Activated naive CD8-positive, alpha-beta T cell (primary cell): ENCODE results near the gene SLIT3.

ENCODE experiments used
- H3K27ac Mint-ChIP-seq: one replicate; pipeline ENCODE4 v1.8.0; 2021; ENCODE audit warnings: mixed read lengths
- H3K27me3 Mint-ChIP-seq: one replicate; pipeline ENCODE4 v1.8.0; 2021; ENCODE audit warnings: mixed read lengths
- H3K36me3 Mint-ChIP-seq: one replicate; pipeline ENCODE4 v1.8.0; 2021; ENCODE audit warnings: mixed read lengths
- H3K4me1 Mint-ChIP-seq: one replicate; pipeline ENCODE4 v1.8.0; 2021; ENCODE audit warnings: low read depth, mixed read lengths
- H3K4me3 Mint-ChIP-seq: one replicate; pipeline ENCODE4 v1.8.0; 2021; ENCODE audit warnings: mild to moderate bottlenecking, mixed read lengths
- H3K9me3 Mint-ChIP-seq: one replicate; pipeline ENCODE4 v1.8.0; 2021; ENCODE audit warnings: low read depth, mixed read lengths

Gene SLIT3

DNA sequence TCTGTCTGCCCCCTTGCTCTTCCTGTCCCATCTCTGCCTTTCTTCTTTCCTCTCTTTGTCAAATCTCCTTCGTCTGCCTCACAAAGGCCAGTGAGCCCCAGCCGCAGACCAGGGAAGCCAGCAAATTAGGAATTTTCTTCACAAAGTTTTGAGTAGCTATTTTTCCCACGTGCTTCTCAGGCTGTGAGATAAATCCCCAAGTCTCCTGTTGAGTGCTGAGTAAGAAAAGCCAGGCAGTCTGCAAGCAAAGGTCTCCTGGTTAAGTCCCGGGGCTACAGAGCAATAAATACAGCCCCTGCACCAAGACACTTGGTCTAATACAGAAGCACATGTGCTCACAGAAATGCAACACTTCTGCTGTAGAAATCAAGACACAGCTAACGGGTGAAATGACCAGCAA lies 284.9 kb downstream of the SLIT3 start:
- Mint-ChIP-seq H3K27ac (no peak overlapping the region), H3K4me3 (no peak overlapping the region), H3K27me3 (peaks cover 3% of the 10 kb centered on the region), H3K9me3 (no peaks in the 10 kb centered on the region), H3K4me1 (no peaks in the 10 kb centered on the region), H3K36me3 (no peaks in the 10 kb centered on the region)

DNA sequence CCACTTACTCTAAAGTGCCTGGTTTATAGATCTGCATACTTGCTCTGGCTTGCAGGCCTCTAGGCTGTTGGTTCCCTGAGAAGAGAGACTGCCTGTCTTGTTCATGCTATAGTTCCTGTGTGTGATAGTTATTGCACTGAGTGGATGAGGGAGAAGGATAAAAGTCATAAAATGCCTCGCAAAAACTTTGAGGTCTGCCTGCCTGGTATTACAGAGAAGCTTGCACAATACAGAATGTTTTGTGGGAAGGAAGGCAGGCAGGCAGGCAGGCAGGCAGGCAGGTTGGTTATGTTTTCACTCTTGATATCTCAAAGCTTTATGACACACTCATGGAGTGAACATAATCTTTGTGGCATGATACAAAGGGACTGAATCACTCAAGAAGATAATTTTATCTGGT lies 287.1 kb downstream of the SLIT3 start:
- Mint-ChIP-seq H3K9me3 (no peaks in the 10 kb centered on the region), H3K4me3 (no peak overlapping the region), H3K4me1 (no peaks in the 10 kb centered on the region), H3K27ac (no peak overlapping the region), H3K27me3 (peaks cover 3% of the 10 kb centered on the region), H3K36me3 (no peaks in the 10 kb centered on the region)

DNA sequence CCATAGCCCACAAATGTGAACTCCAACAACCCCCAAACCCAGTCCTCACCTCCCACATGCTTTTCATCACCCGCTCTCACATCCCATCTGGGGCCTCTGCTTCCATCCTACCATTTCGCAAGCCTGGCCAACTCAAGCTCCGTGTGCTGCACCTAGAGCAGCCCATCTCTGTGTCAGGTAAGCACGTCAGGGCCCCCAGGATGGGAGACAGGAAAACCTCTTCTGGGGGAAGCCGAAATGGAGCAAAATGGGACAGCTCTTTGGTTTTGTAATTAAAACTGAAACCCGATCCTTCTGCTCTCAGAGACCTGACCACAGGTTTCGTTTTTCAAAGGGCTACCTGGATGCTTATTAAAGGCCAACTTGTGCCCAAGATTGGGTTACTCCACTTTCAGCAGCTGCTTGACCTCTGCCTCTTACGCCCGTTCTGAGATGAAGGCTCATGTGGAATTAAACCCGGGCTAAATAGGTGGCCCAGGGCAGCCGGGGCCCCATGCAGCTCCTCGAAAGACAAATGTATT lies 287.7 kb downstream of the SLIT3 start:
- Mint-ChIP-seq H3K9me3 (no peaks in the 10 kb centered on the region), H3K27me3 (peaks cover 3% of the 10 kb centered on the region), H3K27ac (no peak overlapping the region), H3K36me3 (no peaks in the 10 kb centered on the region), H3K4me1 (no peaks in the 10 kb centered on the region), H3K4me3 (no peak overlapping the region)

DNA sequence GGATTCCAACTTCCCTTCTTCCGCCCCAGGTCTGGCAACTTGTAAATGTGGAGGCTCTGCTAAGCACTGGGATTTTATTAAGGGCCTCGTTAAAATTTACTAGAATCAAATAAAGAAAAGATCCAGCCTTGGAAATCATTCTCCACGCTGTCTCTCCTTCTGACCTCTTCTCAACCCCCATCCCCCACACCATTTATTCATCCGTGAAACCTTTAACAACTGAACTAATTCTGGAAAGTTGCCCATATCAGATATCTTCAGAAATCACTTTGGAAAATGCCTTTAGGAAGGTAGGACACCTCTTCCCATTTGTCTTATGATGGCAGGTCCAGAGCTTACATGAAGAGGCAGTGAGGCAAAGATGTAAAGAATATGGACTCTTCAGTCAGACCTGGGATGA lies 288.5 kb downstream of the SLIT3 start:
- H3K4me3 Mint-ChIP-seq = no peak overlapping the region
- H3K4me1 Mint-ChIP-seq = no peaks in the 10 kb centered on the region
- H3K36me3 Mint-ChIP-seq = no peaks in the 10 kb centered on the region
- no peaks in the 10 kb centered on the region for H3K9me3 Mint-ChIP-seq
- H3K27ac Mint-ChIP-seq = no peak overlapping the region
- peaks cover 3% of the 10 kb centered on the region for H3K27me3 Mint-ChIP-seq

DNA sequence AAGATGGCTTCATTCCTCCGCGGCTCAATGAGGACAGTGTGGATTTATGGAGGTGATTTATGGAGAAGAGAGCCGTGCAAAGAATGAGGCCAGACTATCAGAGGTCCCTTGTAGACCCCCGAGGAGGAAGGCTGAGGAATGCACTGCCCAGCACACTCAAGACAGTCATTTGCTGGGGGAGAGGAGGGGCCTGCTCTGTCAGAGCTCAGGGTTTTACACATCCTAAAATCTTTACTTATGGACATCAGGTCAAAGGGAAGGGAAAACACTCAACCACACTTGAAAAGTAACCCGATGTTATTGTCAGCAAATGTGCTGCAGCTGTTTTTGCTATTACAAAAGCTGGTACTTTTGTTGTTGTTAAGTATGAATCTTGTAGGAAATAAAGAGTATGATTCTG lies 289.5 kb downstream of the SLIT3 start:
- no peak overlapping the region for H3K4me3 Mint-ChIP-seq
- no peak overlapping the region for H3K27ac Mint-ChIP-seq
- peaks cover 3% of the 10 kb centered on the region for H3K27me3 Mint-ChIP-seq
- H3K9me3 Mint-ChIP-seq = no peaks in the 10 kb centered on the region
- no peaks in the 10 kb centered on the region for H3K36me3 Mint-ChIP-seq
- no peaks in the 10 kb centered on the region for H3K4me1 Mint-ChIP-seq

DNA sequence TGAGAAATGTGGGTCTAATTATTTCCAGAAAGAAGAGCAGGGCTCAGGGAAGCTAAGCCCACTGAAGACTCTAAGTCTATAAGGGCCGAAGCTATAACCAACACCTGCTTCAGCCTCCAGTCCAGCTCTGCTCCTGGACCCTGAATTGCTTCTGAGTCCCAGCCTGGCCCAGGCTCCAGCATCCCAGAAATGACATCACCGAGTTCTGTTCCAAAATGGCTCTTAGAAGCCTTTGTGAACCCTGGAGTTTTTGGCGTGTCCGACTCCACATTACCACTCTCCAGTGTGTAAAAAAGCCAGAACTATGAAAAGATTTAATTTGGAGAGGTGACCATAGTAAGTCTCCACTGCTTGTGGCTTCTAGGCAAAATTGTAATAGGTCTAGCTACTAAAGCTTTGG lies 289.9 kb downstream of the SLIT3 start:
- no peaks in the 10 kb centered on the region for H3K4me1 Mint-ChIP-seq
- no peak overlapping the region for H3K4me3 Mint-ChIP-seq
- no peak overlapping the region for H3K27ac Mint-ChIP-seq
- H3K36me3 Mint-ChIP-seq = no peaks in the 10 kb centered on the region
- no peaks in the 10 kb centered on the region for H3K9me3 Mint-ChIP-seq
- peaks cover 3% of the 10 kb centered on the region for H3K27me3 Mint-ChIP-seq

DNA sequence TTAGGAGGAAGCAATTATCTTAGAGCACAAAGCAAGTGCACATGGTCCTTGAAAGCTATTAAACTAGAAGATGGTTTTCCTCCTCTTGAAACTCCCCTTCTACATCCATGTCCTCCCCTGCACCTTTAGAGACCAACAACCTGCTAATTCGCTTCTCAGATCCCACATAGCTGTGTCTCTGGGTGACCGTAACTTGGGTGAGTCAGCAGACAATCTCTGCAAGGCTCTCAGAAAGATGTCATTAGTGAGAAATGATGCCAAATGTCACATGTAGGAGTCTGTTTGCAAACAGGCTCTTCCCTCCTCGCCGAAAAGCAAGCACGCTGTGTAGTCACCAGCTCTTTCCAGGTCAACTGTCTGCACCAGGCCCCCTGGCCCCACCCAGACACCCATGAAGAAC lies 291.8 kb downstream of the SLIT3 start:
- Mint-ChIP-seq H3K9me3 (no peaks in the 10 kb centered on the region), H3K27me3 (peaks cover 2% of the 10 kb centered on the region), H3K4me1 (no peaks in the 10 kb centered on the region), H3K27ac (no peak overlapping the region), H3K4me3 (no peak overlapping the region), H3K36me3 (no peaks in the 10 kb centered on the region)

DNA sequence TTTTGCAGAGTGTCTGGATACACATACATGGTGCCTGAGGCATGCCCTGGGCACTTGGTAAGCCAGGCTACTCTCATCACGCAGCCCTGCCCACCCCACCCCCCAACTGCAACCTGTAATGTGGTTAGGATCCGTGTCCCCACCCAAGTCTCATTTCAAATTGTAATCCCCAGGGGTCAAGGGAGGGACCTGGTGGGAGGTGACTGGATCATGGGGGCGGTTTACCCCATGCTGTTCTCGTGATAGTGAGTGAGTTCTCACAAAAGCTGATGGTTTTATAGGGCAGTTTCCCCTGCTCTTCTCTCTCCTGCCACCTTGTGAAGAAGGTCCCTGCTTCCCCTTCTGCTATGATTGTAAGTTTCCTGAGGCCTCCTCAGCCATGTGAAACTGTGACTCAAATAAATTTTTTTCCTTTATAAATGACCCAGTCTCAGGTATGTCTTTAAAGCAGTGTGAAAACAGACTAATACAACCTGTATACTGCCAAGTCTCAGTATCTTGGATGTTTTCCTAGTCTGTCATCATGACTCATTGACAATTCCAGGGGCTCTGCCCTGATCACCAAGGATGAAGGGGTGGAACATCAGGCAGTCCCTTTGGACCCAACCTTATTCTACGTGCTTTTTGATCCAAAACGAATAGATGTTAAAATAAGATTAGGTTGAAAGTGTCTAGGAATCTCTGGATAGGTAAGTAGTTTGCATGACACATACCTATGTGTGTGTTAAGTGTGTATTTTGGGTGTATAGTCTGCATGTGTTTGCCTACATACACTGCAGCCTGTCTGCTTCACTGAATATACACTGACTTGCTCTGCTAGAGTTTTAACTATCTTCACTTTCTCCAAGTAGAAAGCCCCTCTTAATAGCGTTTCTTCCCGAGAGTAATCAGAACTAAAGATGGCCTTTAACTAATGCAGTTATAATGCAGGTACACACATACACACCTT lies 293.8 kb downstream of the SLIT3 start:
- no peak overlapping the region for H3K27ac Mint-ChIP-seq
- H3K36me3 Mint-ChIP-seq = no peaks in the 10 kb centered on the region
- no peaks in the 10 kb centered on the region for H3K9me3 Mint-ChIP-seq
- peaks cover 4% of the 10 kb centered on the region for H3K27me3 Mint-ChIP-seq
- no peak overlapping the region for H3K4me3 Mint-ChIP-seq
- H3K4me1 Mint-ChIP-seq = no peaks in the 10 kb centered on the region

DNA sequence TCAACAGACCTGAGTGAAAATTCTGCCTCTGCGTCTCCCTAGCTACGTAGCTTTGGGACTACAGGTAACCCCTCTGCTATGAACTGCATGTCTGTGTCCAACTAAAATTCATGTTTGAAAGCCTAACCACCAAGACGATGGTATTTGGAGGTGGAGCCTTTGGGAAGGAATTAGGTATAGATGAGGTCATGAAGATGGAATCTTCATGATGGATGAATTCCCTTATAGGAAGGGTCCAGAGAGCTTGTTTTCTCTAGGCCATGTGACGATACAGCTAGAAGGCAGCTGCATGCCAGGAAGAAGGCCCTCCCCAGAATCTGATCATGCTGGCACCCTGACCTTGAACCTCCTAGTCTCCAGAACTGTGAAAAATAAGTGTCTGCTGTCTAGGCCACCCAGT lies 296.4 kb downstream of the SLIT3 start:
- Mint-ChIP-seq H3K27ac (no peak overlapping the region), H3K4me3 (no peak overlapping the region), H3K27me3 (peaks cover 2% of the 10 kb centered on the region), H3K4me1 (no peaks in the 10 kb centered on the region), H3K36me3 (no peaks in the 10 kb centered on the region), H3K9me3 (no peaks in the 10 kb centered on the region)

DNA sequence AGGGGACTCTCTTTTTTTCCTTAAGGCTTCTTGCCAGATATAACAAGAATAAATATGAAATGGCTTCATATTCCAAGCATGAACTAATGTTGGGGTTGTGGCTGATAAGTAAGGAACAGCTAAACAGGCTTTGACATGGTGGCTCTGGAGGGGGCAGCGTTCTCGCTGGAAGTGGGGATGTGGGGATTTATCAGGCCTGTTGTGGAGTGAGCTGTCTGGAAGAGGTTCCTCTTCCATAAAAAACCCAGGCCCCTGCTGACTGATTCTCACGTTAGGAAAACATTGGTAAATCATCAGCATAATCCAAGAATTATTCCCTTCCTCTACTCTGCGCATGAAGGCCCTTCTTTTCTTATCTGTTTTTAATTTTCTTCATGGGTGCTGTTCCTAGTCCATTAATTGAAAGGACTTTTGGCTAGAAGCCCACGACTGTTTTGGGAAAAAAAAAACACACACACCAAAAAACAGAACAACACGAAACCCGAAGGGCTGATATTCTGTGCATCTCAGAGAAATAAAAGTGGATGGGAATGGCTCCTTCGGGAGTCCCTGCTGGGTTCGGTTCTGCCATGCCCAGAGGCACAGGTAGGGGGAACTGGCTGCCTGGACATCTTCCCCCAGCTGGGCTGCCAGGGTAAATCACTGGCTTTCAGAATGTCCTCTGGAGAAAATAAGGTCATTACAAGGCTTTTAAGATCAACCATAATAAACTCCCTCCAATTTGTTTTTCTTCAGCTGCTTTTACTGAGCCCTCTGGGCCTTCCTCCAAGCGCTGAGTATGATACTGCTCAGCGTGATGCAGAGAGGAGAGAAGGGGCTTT lies 297.0 kb downstream of the SLIT3 start:
- Mint-ChIP-seq H3K9me3 (no peaks in the 10 kb centered on the region), H3K4me3 (no peak overlapping the region), H3K27ac (no peak overlapping the region), H3K27me3 (peaks cover 2% of the 10 kb centered on the region), H3K36me3 (no peaks in the 10 kb centered on the region), H3K4me1 (no peaks in the 10 kb centered on the region)

DNA sequence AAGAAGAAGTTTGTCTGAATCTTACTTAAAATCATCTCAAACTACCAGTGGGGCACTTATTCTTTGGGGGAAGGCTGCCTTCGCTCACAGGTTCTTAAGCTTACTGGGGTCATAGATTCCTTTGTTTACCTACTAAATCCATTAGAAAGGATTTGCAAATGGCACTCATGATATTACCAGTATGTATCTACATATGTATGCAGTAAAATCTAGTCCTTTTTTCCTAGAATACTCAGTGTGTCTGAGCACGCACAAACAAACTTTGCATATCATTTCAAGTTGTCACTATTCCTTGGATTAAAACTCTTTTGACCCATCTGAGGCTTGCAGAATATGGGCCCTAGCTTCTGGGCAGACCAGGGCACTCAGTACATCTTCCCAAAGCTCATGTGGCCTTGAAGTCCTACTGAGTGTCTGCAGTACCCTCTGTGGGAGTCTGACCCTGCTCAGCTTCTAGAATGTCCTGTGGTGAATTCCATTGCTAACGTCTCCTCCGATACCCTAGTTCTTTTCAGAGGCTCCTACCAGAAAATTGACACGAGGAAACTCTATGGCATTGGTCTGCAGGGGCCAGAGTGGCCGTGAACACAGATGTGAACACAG lies 297.9 kb downstream of the SLIT3 start:
- Mint-ChIP-seq H3K36me3 (no peaks in the 10 kb centered on the region), H3K27ac (no peak overlapping the region), H3K9me3 (no peaks in the 10 kb centered on the region), H3K4me1 (no peaks in the 10 kb centered on the region), H3K4me3 (no peak overlapping the region), H3K27me3 (peaks cover 2% of the 10 kb centered on the region)

DNA sequence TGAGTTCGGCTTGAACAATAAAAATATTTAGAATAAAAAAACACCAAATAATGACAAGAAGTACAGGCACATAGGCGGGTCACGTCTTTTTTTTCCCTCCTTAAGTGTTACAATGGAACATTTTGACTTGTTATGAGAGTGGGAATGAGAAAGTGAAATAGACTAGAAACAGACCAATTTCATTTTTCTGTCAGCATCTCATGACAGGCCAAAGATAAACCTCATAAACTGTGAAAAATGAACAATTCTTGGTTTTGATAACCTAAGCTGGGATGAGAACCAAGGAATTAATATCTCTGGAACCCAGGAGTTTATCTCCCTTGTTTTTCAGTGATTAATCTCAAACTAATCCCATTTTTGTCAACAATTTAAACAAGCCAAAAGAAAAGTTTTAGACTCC lies 299.5 kb downstream of the SLIT3 start:
- Mint-ChIP-seq H3K4me1 (no peaks in the 10 kb centered on the region), H3K4me3 (no peak overlapping the region), H3K27ac (no peak overlapping the region), H3K9me3 (no peaks in the 10 kb centered on the region), H3K36me3 (no peaks in the 10 kb centered on the region), H3K27me3 (peaks cover 2% of the 10 kb centered on the region)

DNA sequence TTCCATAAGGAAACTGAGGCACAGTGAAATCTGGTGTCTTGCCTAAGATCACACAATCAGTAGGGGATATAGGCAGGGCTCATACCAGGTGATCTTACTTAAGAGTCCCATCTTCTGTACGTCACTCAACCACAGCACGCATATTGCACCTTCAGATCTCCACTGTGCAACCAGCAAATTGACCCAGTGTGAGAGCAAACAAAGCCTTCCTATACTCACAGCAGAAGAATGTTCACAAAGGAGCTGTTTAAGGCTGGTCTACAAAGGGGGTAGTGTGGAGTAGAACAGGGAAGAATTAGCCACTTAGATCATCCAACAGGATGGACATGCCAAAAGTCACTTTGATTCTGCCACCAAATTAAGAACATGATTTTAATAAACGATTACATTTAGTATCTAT lies 305.9 kb downstream of the SLIT3 start:
- Mint-ChIP-seq H3K4me3 (no peak overlapping the region), H3K27me3 (no peaks in the 10 kb centered on the region)

DNA sequence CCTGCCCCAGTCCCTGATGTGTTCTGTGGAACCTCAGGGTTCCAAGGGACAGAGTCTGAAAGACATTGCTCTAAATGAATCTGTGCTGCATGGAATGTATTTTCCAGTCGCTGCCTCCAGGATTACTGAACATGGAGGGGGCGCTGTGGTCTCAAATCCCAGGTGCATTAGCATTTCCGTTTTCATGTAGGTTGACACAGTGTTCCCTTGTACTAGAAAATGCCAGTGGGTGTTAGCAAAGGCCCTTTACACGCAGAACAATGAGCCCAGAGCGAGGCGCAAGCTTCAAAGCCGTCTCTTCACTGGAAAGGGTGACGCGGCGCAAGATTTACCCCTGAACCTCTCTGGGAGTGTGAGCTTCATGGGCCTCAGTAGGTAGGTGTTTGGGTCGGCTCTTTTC lies 308.3 kb downstream of the SLIT3 start:
- Mint-ChIP-seq H3K4me3 (no peak overlapping the region), H3K27me3 (peaks cover under 1% of the 10 kb centered on the region), H3K4me1 (no peaks in the 10 kb centered on the region), H3K9me3 (no peaks in the 10 kb centered on the region), H3K27ac (no peak overlapping the region), H3K36me3 (no peaks in the 10 kb centered on the region)

More for the DNA sequence above, 305.9 kb downstream of the SLIT3 start:
- Mint-ChIP-seq H3K4me1 (no peaks in the 10 kb centered on the region), H3K36me3 (no peaks in the 10 kb centered on the region), H3K9me3 (no peaks in the 10 kb centered on the region), H3K27ac (no peak overlapping the region)

DNA sequence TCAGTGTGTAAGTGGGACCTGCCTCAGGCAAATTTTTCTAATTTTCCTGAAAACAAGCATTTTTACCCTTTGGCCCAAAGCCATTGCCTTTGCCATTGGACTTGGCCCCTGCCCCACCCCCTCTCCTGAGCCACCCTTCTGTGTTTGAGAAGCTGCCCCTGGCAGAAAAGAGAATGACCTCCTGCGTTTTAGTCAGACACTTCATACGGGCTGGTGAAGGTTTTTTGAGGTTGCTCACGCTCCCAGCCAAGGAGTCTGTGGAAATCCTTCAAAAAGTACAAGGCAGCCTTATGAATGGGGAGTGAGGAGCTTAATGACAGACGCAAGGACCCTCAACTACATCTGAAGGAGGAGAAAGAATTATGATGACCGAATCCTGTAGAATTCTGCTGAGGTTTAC lies 308.9 kb downstream of the SLIT3 start:
- Mint-ChIP-seq H3K4me3 (no peak overlapping the region), H3K27ac (no peak overlapping the region), H3K4me1 (no peaks in the 10 kb centered on the region), H3K27me3 (peaks cover 7% of the 10 kb centered on the region), H3K36me3 (no peaks in the 10 kb centered on the region), H3K9me3 (no peaks in the 10 kb centered on the region)
